HepG2 (cell line): ENCODE data around the gene ARPC1B. TPM values are rescaled to one million over a fixed set of nuclear protein-coding genes. Genes with fewer than 3 reads are reported as not detected.
A peak's percentile ranks its signal among the peaks of the same experiment; 100 is the strongest.

ENCODE experiments used
- DDIT3 ChIP-seq: sonication (generic); formaldehyde crosslinking; IDR thresholded peaks from 2 replicates; pipeline ENCODE4 v1.4.0; 2020; ENCODE audit warnings: mild to moderate bottlenecking, missing genetic modification reagents
- DR1 ChIP-seq: sonication (generic); formaldehyde crosslinking; IDR thresholded peaks from 2 replicates; pipeline ENCODE4 v1.8.0; 2021; ENCODE audit warnings: mild to moderate bottlenecking, missing genetic modification reagents, inconsistent platforms
- FOXC1 ChIP-seq: sonication (generic); formaldehyde crosslinking; IDR thresholded peaks from 2 replicates; pipeline ENCODE4 v1.8.0; 2022; ENCODE audit warnings: mild to moderate bottlenecking, missing genetic modification reagents, borderline replicate concordance
- FOXK1 ChIP-seq: sonication (generic); formaldehyde crosslinking; IDR thresholded peaks from 2 replicates; pipeline ENCODE4 v1.4.0; 2020; ENCODE audit warnings: low read depth, missing genetic modification reagents, borderline replicate concordance
- GMEB2 ChIP-seq: IDR thresholded peaks from 2 replicates; pipeline ENCODE4 v1.6.1; 2016; ENCODE audit warnings: missing biosample characterization, missing genetic modification reagents, low read depth
- HIC2 ChIP-seq: sonication (generic); formaldehyde crosslinking; IDR thresholded peaks from 2 replicates; pipeline ENCODE4 v1.9.0; 2022; ENCODE audit warnings: low read depth, missing genetic modification reagents
- HOXA3 ChIP-seq: sonication (generic); formaldehyde crosslinking; IDR thresholded peaks from 2 replicates; pipeline ENCODE4 v1.5.0; 2020; ENCODE audit warnings: missing genetic modification reagents
- KLF6 ChIP-seq: IDR thresholded peaks from 2 replicates; pipeline ENCODE4 v1.8.0; 2016; ENCODE audit warnings: missing biosample characterization, missing genetic modification reagents
- MAFK ChIP-seq, 2 experiments: IDR thresholded peaks in 1 of 2; conservative IDR thresholded peaks in 1 of 2; 2 replicates each; pipeline ENCODE4 v1.6.1; 2011; ENCODE audit warnings: improper control_type of control experiment in 2 of 2, low read length in 2 of 2
- MTERF4 ChIP-seq: sonication (generic); formaldehyde crosslinking; IDR thresholded peaks from 2 replicates; pipeline ENCODE4 v1.8.0; 2023; ENCODE audit warnings: mild to moderate bottlenecking, missing genetic modification reagents
- RARG ChIP-seq: sonication (generic); formaldehyde crosslinking; IDR thresholded peaks from 2 replicates; pipeline ENCODE4 v1.4.0; 2020; ENCODE audit warnings: low read depth, mild to moderate bottlenecking, missing genetic modification reagents
- RBAK ChIP-seq: sonication (generic); formaldehyde crosslinking; IDR thresholded peaks from 2 replicates; pipeline ENCODE4 v1.5.1; 2020; ENCODE audit warnings: mild to moderate bottlenecking, missing genetic modification reagents
- RBM39 ChIP-seq: fragments of 200-400 bp; formaldehyde crosslinking; IDR thresholded peaks from one replicate; pipeline ENCODE4 v1.6.1; 2018; ENCODE audit warnings: antibody characterized with exemption, mild to moderate bottlenecking, low read depth, low read length; ENCODE audit not compliant: poor library complexity, severe bottlenecking
- SALL1 ChIP-seq: sonication (generic); formaldehyde crosslinking; IDR thresholded peaks from 2 replicates; pipeline ENCODE4 v1.8.0; 2022; ENCODE audit warnings: mild to moderate bottlenecking, missing genetic modification reagents
- SETDB1 ChIP-seq: sonication (generic); formaldehyde crosslinking; IDR thresholded peaks from 2 replicates; pipeline ENCODE4 v1.5.1; 2020; ENCODE audit warnings: missing genetic modification reagents, mild to moderate bottlenecking, borderline replicate concordance
- SRSF4 ChIP-seq: fragments of 200-400 bp; formaldehyde crosslinking; IDR thresholded peaks from one replicate; pipeline ENCODE4 v1.6.1; 2018; ENCODE audit warnings: mild to moderate bottlenecking, low read depth, low read length, moderate library complexity; ENCODE audit not compliant: poor library complexity, severe bottlenecking
- ZKSCAN8 ChIP-seq: IDR thresholded peaks from 2 replicates; pipeline ENCODE4 v1.6.1; 2016; ENCODE audit warnings: borderline replicate concordance, missing genetic modification reagents, missing compliant biosample characterization
- ZNF383 ChIP-seq: sonication (generic); formaldehyde crosslinking; IDR thresholded peaks from 2 replicates; pipeline ENCODE4 v1.4.0; 2020; ENCODE audit warnings: missing genetic modification reagents, mild to moderate bottlenecking, borderline replicate concordance
- ZNF614 ChIP-seq: IDR thresholded peaks from 2 replicates; pipeline ENCODE4 v1.6.1; 2018; ENCODE audit warnings: missing biosample characterization, missing genetic modification reagents, inconsistent platforms, borderline replicate concordance
- ZNF781 ChIP-seq: sonication (generic); formaldehyde crosslinking; IDR thresholded peaks from 2 replicates; pipeline ENCODE4 v1.5.1; 2020; ENCODE audit warnings: borderline replicate concordance, mild to moderate bottlenecking, missing genetic modification reagents; ENCODE audit errors: not compliant biosample characterization
- ZNF784 ChIP-seq: sonication (generic); formaldehyde crosslinking; IDR thresholded peaks from 2 replicates; pipeline ENCODE4 v1.5.1; 2020; ENCODE audit warnings: missing genetic modification reagents, mild to moderate bottlenecking, borderline replicate concordance
- polyA plus RNA-seq, 8 experiments: library from polyadenylated mRNA; depleted of rRNA in 3 of 8; stranded (reverse) in 7 of 8; unstranded in 1 of 8; fragments of >200 nt; fragmentation: Illumina TruSeq in 4 of 8; extraction: Trizol in 4 of 8; gene quantifications; 2 replicates each; pipeline versions ENCODE4 v1.2.1 to v1.2.3, GENCODE V29; 2011 to 2016; ENCODE audit warnings: low read depth in 4 of 8, missing spikeins in 1 of 8, mixed read lengths in 1 of 8; ENCODE audit not compliant: insufficient read depth in 1 of 8
- total RNA-seq, 5 experiments: library from RNA; depleted of rRNA; stranded (reverse); fragments of >200 nt; fragmentation: Illumina TruSeq; extraction: Trizol; gene quantifications; 2 replicates each; pipeline ENCODE4 v1.2.3, GENCODE V29; 2016; ENCODE audit warnings: low read depth in 1 of 5

The ARPC1B gene
- total and polyA plus RNA-seq, 2 of the 13 experiments (the other 11 are each of a cell fraction or from before 2014, with no cell fraction given) = 72.9 to 89.1 TPM

GRCh38 chr7:99325592-99326407 lies 48.7 kb upstream of the ARPC1B start, which contains the start of gene ARPC1A (continued):
- TF ChIP-seq MTERF4 (CRISPR knock-in tag) = no peak
- no peak for TF ChIP-seq DDIT3 (CRISPR knock-in tag)
- TF ChIP-seq GMEB2 (CRISPR knock-in tag) = 0 out of 2 replicates have a peak, but pooled peaks have one; percentile 41
- peak; percentile 80; the same call in 1 of the 2 replicates for TF ChIP-seq FOXC1 (CRISPR knock-in tag)
- peak; percentile 92 for TF ChIP-seq DR1 (CRISPR knock-in tag)
- 0 out of 2 replicates have a peak, but pooled peaks have one; percentile 27 for TF ChIP-seq HIC2 (CRISPR knock-in tag)
- peak; percentile 62 for TF ChIP-seq RBM39
- no peak for TF ChIP-seq SRSF4
- TF ChIP-seq FOXK1 = 0 out of 2 replicates have a peak, but pooled peaks have one; percentile 45
- TF ChIP-seq ZNF781 = peak; percentile 83
- TF ChIP-seq RBAK (CRISPR knock-in tag) = no peak
- TF ChIP-seq ZNF383 (CRISPR knock-in tag) = no peak
- peak; percentile 95; the same call in 1 of the 2 replicates for TF ChIP-seq ZKSCAN8
- no peak for TF ChIP-seq RARG (CRISPR knock-in tag)
- TF ChIP-seq MAFK (conservative IDR thresholded peaks at IDR 0.05 in 1 of 2, IDR thresholded peaks at IDR 0.05 in 1 of 2; ENCODE audit: low read length in 2 of 2) = no peak
- no peak; the same call in 1 of the 2 replicates for TF ChIP-seq ZNF784 (CRISPR knock-in tag)
- peak; percentile 89 for TF ChIP-seq KLF6
- peak; percentile 88 for TF ChIP-seq HOXA3 (CRISPR knock-in tag)
- TF ChIP-seq SALL1 (CRISPR knock-in tag) = peak; percentile 88
- TF ChIP-seq SETDB1 (CRISPR knock-in tag) = no peak
- TF ChIP-seq ZNF614 (CRISPR knock-in tag) = peak; percentile 74
